HG03139 (cell line): ENCODE data around the gene GRK1.

Source experiments
- ATAC-seq: cut with Tn5 transposase; IDR thresholded peaks from one replicate; pipeline ENCODE4 v1.9.1; 2021; ENCODE audit not compliant: unreplicated experiment

Gene GRK1

DNA sequence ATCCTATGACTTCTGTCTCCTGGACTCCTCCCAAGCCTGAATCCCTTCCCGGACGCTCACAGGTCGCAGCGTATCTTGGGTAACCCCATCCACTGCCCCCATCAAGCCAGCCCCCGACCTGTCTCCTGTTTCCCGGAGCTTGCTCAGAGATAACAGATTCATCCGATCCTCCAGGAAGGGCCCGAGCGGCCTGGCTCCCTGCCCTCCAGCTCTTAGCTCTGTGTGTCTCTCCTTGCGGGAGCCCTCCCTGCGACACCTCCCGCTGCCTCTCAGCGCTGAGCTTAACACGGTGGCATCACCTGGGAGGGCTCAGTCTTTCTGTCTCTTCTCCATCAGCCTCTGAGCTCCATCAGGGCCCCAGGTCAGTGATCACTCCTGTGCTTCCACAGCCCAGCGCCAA is 87.7 kb downstream of the GRK1 start:
- no peak for ATAC-seq

DNA sequence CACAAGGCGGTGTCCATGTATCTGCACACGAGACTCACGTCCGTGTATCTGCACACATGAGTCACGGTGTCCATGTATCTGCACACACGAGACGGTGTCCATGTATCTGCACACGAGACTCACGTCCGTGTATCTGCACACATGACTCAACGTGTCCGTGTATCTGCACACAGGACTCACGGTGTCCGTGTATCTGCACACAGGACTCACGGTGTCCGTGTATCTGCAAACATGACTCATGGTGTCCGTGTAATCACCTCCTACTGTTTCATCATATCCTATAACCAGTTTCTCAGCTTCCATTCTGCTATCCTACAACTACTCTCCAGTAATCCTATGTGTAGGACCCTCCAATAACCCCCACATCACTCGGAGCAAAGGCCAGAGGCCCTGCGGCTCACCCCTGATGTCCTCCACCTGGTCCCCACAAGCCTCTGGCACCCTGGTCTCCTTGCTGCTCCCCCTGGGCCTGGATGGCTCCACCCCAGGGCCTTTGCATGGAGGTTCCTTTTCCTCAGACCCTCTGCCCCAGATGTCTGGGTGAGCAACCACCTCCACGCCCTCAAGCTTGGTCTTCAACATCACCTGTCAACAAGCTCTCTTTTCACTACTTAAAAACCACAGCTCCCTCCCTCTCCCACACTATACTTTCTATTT is 89.5 kb downstream of the GRK1 start:
- no peak for ATAC-seq

DNA sequence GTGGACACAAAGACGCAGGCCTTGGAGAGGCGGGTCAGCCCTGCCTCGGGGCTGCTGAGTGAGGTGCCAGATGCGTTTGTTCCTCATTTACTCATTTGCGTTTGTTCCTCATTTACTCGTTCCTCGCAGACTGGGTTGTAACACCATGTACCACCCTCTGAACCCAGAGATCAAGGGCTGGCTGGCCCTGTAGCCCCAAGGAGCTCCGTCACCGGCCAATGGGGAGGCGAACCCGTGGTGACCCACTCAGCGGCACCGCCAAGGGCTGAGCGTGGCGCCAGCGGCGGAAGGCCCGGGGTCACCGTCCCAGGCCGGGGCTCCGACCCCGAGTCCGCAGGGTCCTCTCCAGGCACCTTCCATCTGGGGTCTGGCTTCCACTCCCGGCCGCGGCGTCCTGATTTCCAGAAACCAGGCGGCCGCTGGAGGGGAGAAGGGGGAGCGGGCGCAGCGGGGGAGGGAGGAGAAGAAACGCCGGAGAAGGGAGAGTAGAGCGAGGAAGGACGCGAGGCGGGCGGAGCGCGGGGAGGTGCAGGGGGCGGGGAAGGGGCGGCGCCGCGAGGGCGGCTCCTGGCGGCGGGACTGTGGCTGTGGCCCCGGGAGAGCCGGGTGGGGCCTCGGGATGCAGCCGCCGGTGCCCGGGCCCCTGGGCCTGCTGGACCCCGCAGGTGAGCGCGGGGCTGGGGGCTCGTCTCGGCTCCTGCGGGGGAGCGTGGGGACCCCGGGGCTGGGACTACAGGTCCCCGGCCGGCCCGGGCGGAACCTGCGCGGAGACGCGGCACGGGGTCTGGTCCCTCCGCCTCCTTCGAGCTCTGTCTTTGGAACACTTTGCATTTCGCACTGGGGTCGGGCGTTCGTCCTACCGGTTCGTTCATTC is 91.9 kb downstream of the GRK1 start, which contains the start of gene TMEM255B:
Gene TMEM255B (plus strand): TSS at position 576 of the 874 bp plus-strand sequence. CDS start 44 bp downstream, at position 620.
- peak; percentile 90 for ATAC-seq

DNA sequence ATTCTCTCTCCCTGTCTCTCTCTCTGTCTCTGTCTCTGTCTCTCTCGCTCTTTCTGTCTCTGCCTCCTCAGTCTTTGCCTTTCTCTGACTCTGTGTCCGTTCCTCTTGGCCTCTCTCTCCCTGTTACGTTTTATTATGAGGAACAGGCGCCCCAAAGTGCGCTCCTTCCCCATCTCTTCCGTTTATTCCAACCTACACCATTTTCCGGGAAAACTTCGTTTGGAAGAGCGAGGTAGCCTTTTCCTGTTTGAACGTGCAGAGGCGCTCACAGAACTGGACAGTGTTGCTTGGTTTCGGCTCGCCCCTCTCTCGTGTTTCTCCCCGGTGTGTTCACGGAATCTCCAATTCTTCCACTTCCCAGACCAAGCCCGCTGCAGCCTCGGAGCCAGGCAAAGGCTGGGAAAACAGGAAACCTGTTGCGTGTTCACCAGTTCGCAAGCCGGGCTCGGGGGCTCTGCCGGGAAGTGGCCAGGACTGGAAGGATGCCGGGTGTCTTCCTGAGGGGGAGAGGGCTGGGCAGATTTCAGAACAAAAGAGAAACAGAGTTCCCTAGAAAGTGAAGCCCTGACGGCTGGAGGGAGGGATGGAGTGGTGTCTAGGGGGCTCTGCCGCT is 92.6 kb downstream of the GRK1 start:
- ATAC-seq = no peak

DNA sequence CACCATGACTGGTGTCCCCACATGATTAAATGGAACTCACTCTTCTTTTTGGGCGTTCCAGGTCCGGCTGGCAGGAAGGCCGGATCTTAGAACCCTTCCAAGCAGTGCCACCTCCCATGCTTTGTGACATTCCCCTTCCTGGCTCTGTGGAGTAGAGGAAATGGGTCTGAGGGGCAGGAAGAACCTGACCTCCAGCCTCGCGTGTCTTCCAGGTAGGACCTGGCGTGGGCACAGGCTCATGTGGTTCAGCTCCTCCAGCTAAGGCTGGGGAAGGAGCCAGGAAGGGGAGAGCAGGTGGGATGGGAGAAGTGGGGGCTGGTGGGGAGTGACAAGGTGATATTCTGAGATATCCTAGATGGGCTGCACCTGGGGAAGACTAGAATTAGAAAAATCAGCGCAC is 94.1 kb downstream of the GRK1 start:
- no peak for ATAC-seq

DNA sequence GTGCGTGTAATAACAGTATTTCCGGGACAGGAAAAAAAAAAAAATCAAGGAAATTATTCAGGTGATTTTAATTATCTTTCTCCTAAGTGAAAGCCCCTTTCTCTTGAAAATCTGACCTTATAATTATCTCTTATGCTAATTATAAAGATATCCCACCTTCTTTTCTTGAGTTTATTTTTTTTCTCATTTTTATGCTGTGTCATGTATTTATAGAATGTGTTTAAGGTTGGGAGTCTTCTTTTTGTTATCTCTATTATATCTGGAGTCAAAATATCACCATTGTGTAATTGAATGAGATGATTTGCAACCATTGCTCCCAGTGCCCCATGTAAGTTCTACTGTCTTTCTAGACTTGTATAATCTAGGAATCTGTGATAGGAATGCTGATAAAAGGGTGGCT is 95.1 kb downstream of the GRK1 start:
- no peak for ATAC-seq

DNA sequence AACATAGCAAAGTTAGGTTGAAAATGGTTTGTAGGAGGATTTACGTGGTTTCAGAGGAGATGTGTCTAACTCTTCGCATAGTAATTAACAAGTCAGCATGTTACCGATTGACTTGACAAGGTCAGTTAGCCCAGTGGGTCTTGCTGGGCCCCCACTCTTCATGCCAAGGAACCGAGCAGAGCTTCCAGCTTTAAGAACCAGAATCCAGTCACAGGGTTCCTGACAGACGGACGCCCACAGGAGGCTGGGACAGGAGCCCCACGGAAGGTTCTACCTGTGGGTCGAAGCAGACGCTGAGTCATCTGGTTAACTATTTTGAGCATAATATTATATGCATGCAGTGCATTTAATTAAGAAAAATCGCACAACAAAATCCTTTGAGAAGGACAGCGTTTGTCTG is 95.5 kb downstream of the GRK1 start:
- ATAC-seq = no peak

DNA sequence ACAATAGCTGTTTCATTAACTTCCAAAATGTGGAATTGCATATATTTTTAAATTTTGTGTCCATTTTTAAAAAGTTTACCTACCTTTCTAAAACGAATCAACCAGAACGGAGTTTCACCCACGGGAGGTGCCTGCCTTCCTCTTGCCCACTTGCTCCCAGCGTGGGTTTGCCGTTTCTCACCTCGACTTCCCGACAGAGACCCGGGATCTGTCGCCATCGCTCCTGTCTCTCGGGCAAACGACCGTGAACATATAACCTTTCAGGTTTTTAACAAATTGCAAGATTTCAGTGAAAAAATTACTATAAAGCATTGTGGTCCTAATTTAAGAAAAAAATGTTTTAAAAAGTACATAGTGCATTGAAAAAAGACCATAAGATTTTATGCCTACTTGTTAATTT is 96.2 kb downstream of the GRK1 start:
- no peak for ATAC-seq

DNA sequence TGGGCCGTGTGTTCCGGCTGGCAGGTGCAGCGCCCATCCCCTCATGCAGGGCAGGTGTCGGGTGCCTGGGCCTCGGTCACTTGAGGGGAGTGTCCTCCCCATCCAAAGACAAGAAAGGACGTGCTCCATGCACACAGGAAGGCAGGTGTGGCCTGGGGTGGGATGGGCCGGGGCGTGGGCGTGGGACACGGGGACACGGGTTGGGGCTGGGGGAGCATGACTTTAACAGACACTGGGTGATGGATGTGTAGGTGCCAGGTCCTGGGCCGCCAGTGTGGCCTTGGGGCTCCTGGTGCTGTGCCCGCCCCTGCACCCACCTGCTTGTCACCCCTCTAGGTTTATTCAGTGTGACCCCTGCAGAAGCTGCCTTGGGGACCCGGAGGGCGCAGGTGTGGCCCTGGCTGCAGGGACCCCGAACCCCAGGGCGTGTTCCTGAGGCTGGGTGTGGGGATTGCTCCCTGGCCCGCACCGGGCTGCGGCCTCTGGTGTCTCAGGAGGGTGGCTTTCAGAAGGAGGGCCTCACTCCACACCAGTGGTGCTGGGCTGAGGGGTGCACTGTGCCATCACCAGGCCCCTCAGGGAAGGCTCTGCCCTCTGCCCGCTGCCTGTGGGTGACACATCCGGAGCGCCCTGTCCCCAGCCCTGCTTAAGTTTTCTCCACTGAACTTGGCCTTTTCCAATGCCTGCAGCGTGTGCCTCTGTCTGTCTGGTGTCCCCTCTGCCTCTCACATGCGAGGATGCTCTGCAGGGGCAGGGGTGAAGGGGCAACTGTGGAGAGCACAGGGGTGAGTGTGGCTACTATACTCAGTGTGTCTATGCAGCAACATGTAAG is 97.2 kb downstream of the GRK1 start:
- ATAC-seq = no peak

DNA sequence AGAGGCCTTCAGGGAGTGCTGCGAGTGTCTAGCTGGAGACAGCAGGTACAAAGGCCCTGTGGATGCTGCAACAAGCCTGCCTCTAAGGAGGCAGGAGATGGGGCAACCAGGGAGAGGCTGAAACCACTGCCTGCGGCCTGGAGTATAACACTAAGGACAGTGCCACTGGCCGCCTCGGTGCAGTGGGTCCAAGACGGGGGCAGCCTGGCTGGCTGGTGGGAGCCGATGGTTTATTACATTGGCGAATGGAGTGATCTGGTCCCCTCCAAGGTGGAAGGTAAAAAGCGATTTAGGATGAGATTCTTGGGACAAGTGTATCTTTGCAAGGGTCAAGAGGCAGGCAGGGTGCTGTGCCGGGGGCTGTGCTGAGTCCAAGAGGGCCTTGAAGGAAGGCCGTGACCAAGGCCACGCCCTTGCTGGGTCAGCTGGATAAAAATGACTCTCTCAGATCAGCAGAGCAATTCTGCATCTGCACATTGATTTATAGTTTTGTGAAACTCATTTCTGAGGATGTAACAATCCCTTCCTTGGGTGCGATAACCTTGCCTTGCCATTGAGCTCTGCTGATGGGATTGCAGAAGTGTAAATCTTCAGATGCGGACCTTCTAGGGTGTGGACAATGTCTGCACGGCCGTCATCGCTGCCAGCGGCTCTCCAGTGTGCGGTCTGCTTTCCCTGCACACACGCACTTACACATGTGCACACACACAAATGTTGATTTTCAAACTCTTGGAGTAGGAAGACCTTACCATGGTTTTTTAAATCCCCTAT is 98.0 kb downstream of the GRK1 start:
- ATAC-seq = no peak

DNA sequence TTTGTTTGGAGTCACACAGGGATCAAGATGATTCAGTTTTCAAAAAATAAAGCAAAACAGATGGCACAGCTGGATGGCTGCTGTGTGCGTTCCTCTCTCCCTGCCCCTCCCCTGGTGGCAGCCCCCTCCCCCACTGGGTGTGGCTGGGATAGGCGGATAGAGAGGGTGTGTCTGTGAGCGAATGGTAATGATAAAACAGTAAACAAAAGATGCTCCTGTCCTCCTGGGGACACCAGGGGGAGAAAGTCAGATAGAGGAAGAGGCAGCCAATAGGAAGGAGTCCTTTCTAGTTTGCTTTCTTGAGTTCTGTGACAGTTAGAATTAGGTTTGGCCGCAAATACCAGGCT is 98.5 kb downstream of the GRK1 start:
- no peak for ATAC-seq

DNA sequence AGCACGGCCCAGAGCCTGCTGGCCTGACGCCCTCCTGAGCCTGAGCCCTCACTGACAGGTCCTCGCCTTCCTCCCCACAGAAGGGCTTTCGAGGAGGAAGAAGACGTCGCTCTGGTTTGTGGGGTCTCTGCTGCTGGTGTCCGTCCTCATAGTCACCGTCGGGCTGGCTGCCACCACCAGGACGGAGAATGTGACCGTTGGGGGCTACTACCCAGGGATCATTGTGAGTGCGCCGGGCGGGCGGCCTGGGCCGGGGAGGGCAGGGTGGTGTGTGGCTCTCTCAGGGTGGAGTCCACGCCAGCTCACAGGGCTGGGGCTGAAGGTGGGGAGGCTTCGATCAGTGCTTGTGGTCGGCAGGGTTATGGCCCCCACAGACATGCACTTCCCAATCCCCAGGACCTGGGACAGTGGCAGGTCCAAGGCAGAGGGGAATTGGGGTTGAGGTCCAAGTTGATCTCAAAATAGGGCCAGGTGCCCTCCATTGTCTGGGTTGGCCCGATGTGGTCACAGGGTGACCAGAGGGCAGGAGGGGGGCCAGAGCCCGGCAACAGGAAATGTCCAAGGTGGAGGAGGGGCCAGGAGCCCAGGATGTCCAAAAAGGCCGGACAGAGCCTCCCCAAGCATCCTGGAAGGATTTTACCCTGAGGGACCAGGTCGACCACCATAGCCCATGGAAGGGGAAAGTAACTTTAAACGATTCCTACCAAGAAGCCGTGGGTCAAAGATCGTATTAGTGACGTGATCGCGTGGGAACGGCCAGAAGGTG is 99.2 kb downstream of the GRK1 start:
- no peak for ATAC-seq

DNA sequence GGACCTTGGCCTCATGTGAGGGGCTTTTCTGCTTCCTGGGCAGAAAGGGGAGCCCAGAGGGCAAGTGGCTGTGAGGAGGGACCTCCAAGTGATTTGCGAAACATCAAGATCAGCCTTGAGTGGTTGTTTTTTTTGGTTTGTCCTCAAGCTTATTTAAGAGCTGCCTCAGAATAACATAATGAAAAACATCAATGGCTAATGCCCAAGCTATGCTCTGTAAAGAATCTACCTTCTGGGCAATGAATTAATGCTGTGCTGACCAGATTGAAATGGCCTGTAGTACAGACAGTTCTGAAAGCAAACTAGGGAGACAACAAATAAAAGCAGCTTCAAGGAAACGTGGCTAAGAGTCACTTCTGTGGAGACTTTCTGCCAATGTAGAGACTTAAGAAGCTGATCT is 100.3 kb downstream of the GRK1 start:
- ATAC-seq = no peak

DNA sequence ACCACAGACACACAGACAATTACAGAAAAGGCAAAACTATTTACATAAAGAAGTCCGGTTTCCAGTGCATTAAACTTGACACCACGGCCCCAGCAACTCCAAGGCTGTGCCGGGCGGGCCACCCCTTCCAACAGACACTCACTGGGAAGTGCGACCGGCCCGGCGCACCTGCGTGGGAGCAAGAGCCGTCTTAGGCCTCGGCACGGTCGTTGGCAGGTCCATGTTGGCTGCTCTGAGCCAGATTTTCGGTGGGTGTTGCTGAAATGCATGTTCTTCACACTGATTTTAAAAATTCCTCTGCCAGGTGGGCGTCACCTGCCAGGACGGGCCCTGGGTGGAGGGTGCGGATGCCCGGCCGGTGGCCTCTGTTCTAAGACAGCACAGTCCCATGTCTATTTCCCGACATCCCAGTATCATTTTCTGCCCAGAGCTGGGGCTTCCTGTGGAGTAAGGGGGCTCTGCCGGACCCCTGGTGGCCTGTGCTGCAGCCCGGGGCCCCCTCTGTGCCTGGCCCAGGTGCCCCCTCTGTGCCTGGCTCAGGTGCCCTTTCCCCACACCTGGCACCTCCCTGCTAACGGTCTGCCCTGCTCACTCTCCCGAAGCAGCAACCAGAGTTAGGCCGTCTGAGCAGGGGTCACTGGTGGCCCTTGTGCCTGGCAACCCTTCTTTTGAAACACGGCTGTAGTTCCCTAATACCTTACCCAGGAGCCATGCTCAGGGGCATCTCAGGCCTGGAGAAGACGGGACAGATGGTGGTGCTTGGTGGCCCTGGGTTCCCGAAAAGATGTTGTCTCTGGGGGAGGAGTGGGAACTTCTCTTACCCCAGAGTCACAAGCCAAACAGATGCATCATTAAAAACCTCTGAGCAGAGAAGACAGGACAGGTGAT is 101.2 kb downstream of the GRK1 start:
- no peak for ATAC-seq

DNA sequence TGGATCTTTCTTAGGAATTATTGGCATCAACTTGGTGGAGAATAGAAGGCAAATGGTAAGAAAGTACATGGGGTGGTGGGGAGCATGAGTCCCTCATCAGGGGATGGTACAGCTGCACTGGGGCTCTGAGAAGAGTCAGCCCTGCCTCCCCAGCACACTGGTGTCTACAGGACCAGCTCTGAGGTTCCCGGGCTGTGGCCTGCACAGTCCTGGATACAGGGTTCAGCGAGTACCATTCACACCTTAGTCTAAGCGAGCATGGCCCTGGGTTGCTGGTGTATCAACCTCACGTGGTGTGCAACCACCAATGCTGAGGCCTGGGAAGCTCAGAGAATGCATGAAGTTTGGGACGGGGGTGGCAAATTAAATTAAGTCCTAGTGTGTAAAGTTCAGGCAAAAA is 102.1 kb downstream of the GRK1 start:
- ATAC-seq = no peak

DNA sequence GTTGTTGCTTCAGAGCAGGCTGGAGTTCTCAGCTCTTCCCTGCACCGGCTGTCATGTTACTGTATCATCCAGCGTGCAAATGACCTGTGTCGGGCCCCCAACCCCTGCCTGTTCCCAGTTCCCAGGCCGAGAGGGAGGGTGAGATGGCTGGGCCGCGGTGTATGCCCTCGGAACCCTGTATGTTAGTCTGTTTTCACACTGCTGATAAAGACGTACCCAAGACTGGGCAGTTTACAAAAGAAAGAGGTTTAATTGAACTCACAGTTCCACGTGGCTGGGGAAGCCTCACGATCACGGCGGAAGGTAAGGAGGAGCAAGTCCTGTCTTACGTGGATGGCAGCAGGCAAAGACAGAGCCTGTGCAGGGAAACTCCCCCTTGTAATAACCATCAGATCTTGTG is 102.9 kb downstream of the GRK1 start:
- no peak for ATAC-seq

DNA sequence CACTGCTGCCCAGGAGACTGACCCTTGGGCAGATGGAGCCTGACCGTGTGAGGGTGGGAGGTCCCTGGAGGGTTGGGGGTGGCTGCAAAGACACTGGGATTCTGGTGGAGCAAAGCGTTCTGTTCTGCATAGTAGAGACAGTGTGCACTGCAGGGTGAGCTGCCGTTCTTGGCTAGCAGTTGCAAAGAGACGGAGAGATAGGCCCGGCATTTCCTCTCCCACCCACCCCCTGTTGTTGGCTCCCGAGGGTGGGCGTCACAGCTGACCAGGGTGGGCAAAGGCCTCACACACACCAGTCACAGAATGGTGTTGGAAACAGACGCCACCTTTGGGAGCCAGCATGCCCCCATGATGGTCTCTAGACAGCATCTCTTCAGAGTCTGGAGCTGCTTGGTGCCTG is 103.4 kb downstream of the GRK1 start:
- ATAC-seq = no peak

DNA sequence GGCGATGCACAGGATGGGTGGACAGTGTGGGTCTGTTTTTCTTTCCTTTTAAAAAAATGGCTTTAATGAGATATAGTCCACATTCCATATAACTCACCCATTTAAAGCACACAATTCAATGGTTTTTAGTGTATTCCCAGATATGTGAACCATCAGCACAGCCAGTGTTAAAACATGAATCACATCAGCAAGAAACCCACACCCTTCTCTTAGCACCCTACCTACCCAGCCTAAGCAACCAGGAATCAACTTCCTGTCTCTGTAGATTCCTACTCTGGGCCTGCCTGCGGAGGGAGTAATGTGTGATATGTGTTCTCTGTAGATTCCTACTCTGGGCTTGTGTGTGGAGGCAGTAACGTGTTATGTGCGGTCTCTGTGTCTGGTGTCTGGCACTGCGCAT is 103.9 kb downstream of the GRK1 start:
- no peak for ATAC-seq
